Measurements from ENCODE around the gene COL13A1. TPM values are rescaled to one million over a fixed set of nuclear protein-coding genes. Genes with fewer than 3 reads are reported as not detected.

Gene COL13A1
- total RNA-seq, 1 donor from 2014 or later, result 0.89 TPM

DNA sequence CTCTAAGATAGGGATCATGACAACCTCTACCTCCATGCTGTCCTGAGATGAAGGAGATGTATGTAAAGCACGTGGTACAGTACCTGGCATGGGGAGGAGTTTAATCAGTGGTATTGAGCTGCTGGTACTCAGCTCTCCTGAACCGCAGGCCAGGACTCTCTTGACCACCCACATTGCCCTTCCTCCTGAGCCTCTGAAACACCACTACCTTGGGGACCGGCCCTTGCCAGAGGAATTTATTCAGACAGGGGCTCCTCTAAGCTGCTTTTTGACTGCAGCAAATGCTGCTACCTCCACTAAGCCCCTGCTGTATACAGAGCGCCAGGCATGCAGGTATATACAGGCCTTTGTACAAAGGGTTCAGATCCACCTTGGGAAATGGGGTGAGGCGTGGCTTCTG, 36.7 kb downstream of the COL13A1 start:
- intact Hi-C loops (cut with DNase I), result no loop called here
- DNase-seq (no peak), ATAC-seq (ENCODE audit: poor library complexity) (no peak)

- intact Hi-C loops (cut with DNase I), result no loop called here
- ATAC-seq (ENCODE audit: poor library complexity), result no peak
- no peak for DNase-seq
Measured at GRCh38 chr10:69838853-69839252, 37.1 kb downstream of the COL13A1 start.

DNA sequence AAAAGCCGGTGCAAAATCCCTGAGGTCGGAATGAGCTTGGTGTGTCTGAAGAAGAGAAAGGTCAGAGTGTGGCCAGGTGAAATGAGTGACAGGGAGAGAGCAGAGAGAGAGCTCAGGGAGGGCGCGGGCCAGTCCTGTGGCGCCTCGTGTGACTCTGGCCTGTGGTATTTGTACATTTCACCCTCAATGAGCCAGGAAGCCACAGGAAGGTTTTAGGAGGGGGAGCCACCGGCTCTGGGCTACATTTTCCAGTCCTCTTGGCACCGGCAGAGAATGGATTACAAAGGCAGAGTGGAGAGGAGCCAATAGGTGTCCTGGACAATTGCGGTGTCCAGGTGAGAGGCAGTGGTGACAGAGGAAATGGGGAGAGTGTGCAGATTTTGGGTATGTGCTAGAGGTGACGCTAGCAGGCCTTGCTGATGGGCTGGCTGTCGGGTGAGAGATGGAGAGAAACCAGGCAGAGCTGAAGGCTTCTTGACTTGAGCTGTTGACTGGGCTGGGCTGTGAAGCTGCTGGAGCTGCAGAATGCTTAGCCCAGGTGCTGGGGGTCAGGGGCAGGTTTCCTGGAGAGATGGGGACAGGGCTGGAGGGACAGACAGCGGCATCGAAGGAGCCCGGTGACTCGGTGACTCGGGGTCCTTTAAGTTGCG, 38.1 kb downstream of the COL13A1 start:
- ATAC-seq (ENCODE audit: poor library complexity), result peak; percentile 20
- no peak for DNase-seq
- intact Hi-C loops (cut with DNase I), result no loop called here

- ATAC-seq (ENCODE audit: poor library complexity), result no peak
Measured at GRCh38 chr10:69840773-69841172, 39.1 kb downstream of the COL13A1 start.

DNA sequence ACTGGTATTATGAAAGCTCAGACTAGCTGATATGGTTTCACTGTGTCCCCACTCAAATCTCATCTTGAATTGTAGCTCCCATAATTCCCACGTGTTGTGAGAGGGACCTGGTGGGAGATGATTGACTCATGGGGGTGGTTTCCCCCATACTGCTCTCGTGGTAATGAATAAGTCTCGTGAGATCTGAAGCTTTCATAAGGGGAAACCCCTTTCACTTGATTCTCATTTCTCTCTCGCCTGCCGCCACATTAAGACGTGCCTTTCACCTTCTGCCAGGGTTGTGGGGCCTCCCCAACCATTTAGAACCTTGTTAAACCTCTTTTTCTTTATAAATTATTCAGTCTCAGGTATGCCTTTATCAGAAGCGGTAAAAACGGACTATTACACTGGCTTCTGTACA, 40.3 kb downstream of the COL13A1 start:
- ATAC-seq (ENCODE audit: poor library complexity) (no peak), DNase-seq (no peak)
- intact Hi-C loops (cut with DNase I), result no loop called here

More at GRCh38 chr10:69840773-69841172, 39.1 kb downstream of the COL13A1 start:
- intact Hi-C loops (cut with DNase I), result no loop called here
- DNase-seq, result no peak

GRCh38 chr10:69842882-69843281, 41.2 kb downstream of the COL13A1 start:
- no peak for ATAC-seq (ENCODE audit: poor library complexity)
- intact Hi-C loops (cut with DNase I), result no loop called here
- no peak for DNase-seq

- no peak for DNase-seq
- no peak for ATAC-seq (ENCODE audit: poor library complexity)
- intact Hi-C loops (cut with DNase I), result no loop called here
Measured at GRCh38 chr10:69843923-69844322, 42.2 kb downstream of the COL13A1 start.

DNA sequence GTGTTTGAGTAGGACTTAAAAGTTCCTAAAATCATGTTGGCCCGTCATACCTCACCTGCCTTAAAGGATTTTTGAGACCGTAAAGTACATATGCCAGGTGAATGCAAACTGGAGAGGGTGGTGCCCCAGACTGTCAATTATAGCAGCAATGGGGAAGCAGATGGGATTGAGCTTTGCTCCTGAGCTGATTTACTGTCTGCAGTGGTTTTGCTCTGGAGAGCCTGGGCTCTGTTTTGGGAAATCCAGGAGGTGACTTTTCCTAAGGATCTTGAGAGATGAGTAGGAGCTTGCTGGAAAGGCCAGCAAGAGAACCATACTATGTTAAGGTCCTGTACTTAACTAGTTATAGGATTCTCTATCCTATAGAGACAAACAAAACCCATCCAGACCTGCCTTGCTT, 43.0 kb downstream of the COL13A1 start:
- intact Hi-C loops (cut with DNase I), result no loop called here
- no peak for ATAC-seq (ENCODE audit: poor library complexity)
- no peak for DNase-seq

DNA sequence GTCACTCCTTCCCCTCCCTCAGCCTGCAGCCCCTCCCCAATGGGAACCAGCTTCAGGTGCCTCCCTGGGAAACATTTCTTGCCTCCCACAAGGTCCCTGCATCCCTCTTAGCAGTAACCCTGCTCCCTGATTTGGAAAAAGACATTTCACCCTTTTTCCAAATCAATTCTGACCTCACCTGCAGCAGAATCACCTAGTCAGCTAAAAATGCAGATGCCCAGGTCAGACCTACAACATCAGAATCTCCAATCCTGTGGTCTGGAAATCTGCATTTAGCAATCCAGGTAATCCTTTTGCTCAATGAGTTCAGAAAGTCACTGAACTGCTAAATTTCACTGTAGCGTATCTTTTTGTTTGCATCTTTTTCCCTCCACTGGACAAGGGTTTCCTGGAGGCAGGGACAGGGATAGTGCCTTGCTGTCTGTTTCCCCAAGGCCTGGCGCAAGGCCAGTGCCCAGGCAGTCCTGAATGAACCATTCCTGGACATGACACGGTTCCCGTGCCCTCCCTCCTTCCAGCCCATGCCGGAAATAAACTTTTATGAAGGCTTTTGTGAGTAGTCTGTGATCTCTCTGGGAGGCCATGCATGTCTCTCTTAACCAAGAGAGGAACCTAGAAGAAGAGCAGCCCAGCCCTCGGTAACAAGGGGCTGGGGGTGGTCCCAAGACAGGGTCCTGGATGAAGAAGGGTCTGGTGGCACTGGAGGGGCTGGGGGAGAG, 44.0 kb downstream of the COL13A1 start:
- intact Hi-C loops (cut with DNase I), result no loop called here
- ATAC-seq (ENCODE audit: poor library complexity) (peak; percentile 90), DNase-seq (peak; percentile 78)

DNA sequence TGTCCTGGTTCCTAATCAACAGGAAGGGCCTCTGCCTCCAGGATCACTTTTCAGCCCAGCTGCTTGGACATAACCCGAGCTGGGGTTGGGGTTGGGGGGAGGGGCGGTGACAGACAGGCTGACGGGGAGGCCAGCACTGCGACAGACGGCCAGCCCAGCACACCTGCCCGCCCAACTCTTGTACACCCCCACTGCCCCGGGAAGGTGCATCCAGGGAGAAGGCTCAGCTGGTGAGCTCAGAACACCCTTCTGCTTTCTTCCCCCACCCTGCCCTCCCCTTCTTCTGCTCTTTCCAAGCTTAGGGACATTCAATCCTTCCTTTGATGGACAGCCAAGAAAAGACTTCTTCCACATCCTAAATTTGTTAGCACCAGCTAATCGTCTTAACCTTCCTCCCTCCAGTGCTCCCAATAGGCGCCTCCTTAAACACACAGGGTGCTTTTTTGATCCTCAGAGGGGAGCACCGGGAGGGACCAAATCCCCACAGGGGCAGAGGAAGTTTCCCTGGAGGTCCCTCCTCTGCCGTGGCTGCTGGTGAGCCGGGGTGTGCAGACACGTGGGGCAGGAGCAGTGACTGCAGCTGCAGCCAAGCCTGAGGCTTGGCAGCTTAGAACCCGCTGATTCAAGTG, 44.7 kb downstream of the COL13A1 start:
- ATAC-seq (ENCODE audit: poor library complexity), result peak; percentile 21
- intact Hi-C loops (cut with DNase I), result no loop called here
- no peak for DNase-seq

DNA sequence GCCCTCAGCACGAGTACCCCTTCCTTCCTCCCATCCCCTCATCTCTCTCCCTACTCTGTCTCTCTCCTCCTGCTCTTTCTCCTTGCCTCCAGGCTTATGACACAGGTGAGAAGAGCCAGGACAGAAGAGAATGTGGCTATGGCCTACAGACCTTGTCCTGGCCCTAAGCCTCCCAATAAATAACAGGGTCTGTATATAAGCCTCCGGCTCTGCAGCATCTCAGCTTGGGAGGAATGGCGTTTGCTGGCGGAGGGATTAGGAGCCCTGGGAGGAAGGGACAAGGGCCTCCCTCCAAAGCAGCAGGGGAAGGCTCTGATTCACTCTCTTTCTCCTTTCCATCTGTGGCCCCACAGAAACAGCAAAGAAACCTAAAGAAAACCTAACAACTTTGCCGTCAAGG, 45.8 kb downstream of the COL13A1 start:
- DNase-seq (no peak), ATAC-seq (ENCODE audit: poor library complexity) (no peak)
- intact Hi-C loops (cut with DNase I), result no loop called here

DNA sequence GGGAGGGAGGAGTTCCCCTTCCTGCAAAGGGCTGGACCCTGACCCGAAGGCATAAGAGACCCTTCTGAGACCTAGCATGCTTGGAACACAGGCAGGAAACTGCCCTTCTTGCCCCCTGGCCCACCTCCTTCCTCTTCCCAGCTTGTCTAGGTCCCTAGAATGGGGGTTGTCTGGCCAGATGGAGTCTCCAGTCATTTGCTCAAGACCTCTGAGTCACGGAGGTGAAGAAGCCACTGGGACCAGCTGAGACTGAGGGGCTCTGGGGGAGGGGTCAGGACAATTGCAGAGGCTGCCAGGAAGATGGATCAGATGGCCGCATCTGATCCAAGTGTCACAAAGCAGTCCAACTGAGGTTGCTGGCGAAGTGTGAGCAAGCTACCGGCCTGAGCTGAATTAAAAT, 46.2 kb downstream of the COL13A1 start:
- no peak for ATAC-seq (ENCODE audit: poor library complexity)
- DNase-seq, result no peak
- intact Hi-C loops (cut with DNase I), result no loop called here

DNA sequence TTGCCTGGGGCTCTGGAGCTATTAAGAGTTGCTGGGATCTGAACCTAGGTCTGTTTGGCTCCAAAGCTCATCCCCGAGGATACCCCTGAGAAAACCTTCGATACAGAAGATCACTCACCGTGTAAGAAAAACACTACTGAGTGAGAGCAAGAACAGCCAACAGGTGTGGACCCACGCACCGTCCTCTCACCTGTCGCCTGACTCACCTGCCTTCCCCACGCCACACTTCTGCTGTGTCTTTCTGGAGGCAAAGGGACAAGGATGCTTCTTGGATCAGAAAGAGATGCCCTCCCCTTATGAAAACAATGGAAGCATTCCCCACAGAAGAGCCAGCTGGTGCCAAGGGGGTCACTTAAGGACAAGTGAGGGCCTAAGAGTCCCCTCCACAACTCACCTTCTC, 46.7 kb downstream of the COL13A1 start:
- intact Hi-C loops (cut with DNase I), result no loop called here
- ATAC-seq (ENCODE audit: poor library complexity) (no peak), DNase-seq (no peak)

GRCh38 chr10:69849825-69850224, 48.1 kb downstream of the COL13A1 start:
- intact Hi-C loops (cut with DNase I), result no loop called here
- no peak for DNase-seq
- no peak for ATAC-seq (ENCODE audit: poor library complexity)

DNA sequence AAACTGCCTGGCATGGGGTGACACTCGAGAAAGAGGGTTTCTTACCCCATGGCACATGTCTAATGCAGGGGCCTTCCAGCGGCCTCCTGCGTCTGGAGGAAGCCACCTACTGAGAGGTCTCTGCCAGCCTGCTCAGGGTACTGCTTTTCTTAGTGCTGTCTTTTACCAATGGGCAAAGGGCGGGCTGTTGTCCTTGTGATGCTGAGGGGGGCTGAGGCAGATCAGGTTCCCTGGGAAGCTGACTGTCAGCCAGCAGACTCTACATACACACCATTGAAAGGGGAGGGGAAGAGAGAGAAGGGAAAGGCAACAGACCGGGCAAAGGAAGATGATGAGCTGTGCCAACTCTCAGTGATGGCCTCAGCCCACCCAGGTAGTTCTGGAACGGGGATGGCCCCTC, 48.7 kb downstream of the COL13A1 start:
- no peak for ATAC-seq (ENCODE audit: poor library complexity)
- no peak for DNase-seq
- intact Hi-C loops (cut with DNase I), result no loop called here

- DNase-seq (no peak), ATAC-seq (ENCODE audit: poor library complexity) (no peak)
- intact Hi-C loops (cut with DNase I), result no loop called here
Measured at GRCh38 chr10:69851306-69851705, 49.6 kb downstream of the COL13A1 start.

DNA sequence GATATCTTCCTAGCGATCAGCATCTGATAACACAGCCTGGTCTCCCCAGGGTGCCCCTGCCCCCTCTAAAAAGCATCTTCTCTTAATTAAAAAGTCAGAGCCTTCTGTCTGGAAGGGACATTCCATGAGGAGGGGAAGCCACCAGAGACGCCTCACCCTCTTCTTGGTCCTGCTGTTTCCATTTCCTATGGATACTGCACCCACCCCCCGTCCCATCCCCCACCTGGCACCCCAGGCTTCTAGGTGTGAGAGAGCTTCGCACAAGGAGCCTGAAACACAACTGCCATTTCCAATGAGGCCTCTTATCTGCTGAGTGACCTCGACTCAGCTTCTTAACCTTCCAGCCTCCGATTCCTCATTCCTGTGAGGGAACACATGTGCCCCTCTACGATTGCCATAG, 51.4 kb downstream of the COL13A1 start:
- ATAC-seq (ENCODE audit: poor library complexity) (no peak), DNase-seq (no peak)
- intact Hi-C loops (cut with DNase I), result no loop called here

GRCh38 chr10:69854511-69855345, 53.0 kb downstream of the COL13A1 start:
- no peak for ATAC-seq (ENCODE audit: poor library complexity)
- intact Hi-C loops (cut with DNase I), result no loop called here
- DNase-seq, result no peak

- DNase-seq (no peak), ATAC-seq (ENCODE audit: poor library complexity) (no peak)
- intact Hi-C loops (cut with DNase I), result no loop called here
Measured at GRCh38 chr10:69855346-69856111, 53.8 kb downstream of the COL13A1 start.
